ENCODE measurements around the gene DOCK3.

DNA sequence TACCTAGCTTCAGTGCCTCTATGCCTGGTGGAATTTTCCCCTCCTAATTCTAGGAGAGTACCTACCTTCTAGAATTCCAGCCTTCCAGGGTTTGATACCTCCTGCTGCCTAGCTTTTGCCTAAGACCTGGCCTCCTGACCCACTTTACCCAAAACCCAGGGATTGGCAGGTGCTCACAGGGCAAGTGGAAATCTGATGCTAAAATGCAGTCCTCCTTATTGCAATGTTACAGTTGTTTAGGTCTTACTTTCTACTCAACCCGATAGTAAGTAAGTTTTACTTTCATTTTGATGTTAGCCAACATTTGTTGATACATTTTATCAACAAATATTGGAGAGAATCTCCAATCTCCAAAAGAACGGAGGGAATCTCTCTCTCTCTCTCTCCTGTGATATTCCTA lies 275.9 kb downstream of the DOCK3 start:
- no peak for TF ChIP-seq POLR2A (IDR thresholded peaks at IDR 0.05; ENCODE audit: low read depth, low read length)
- TF ChIP-seq, protein P1, sequence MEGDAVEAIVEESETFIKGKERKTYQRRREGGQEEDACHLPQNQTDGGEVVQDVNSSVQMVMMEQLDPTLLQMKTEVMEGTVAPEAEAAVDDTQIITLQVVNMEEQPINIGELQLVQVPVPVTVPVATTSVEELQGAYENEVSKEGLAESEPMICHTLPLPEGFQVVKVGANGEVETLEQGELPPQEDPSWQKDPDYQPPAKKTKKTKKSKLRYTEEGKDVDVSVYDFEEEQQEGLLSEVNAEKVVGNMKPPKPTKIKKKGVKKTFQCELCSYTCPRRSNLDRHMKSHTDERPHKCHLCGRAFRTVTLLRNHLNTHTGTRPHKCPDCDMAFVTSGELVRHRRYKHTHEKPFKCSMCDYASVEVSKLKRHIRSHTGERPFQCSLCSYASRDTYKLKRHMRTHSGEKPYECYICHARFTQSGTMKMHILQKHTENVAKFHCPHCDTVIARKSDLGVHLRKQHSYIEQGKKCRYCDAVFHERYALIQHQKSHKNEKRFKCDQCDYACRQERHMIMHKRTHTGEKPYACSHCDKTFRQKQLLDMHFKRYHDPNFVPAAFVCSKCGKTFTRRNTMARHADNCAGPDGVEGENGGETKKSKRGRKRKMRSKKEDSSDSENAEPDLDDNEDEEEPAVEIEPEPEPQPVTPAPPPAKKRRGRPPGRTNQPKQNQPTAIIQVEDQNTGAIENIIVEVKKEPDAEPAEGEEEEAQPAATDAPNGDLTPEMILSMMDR (conservative IDR thresholded peaks at IDR 0.05; ENCODE audit: low read depth, low read length), result no peak
- no peak for TF ChIP-seq RFX5 (IDR thresholded peaks at IDR 0.05; ENCODE audit: low read depth, low read length)
- no peak for TF ChIP-seq MXI1 (IDR thresholded peaks at IDR 0.05; ENCODE audit: borderline replicate concordance, low read depth, low read length)
- TF ChIP-seq MAZ (IDR thresholded peaks at IDR 0.05; ENCODE audit: borderline replicate concordance, low read depth, low read length), result no peak
- TF ChIP-seq CEBPB (IDR thresholded peaks at IDR 0.05; ENCODE audit: low read depth, low read length), result no peak
- TF ChIP-seq RAD21 (IDR thresholded peaks at IDR 0.05; ENCODE audit: low read length), result no peak
- TF ChIP-seq SMC3 (IDR thresholded peaks at IDR 0.05; ENCODE audit: low read depth, low read length), result no peak
- TF ChIP-seq RCOR1 (IDR thresholded peaks at IDR 0.05; ENCODE audit: insufficient replicate concordance, low read length), result no peak
- no peak for TF ChIP-seq FOS (IDR thresholded peaks at IDR 0.05; ENCODE audit: low read depth, low read length)
- TF ChIP-seq, protein P2, sequence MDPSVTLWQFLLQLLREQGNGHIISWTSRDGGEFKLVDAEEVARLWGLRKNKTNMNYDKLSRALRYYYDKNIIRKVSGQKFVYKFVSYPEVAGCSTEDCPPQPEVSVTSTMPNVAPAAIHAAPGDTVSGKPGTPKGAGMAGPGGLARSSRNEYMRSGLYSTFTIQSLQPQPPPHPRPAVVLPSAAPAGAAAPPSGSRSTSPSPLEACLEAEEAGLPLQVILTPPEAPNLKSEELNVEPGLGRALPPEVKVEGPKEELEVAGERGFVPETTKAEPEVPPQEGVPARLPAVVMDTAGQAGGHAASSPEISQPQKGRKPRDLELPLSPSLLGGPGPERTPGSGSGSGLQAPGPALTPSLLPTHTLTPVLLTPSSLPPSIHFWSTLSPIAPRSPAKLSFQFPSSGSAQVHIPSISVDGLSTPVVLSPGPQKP (IDR thresholded peaks at IDR 0.05; ENCODE audit: borderline replicate concordance, low read depth, low read length), result no peak
- TF ChIP-seq NFE2L2 (IDR thresholded peaks at IDR 0.05; ENCODE audit: low read depth, low read length), result no peak
- no peak for TF ChIP-seq BHLHE40 (IDR thresholded peaks at IDR 0.05; ENCODE audit: low read depth, low read length)
- TF ChIP-seq CHD1 (IDR thresholded peaks at IDR 0.05; ENCODE audit: low read depth, low read length), result no peak

Data from IMR-90 (cell line).